K562 (cell line): ENCODE data around the gene AAK1. TPM values are rescaled to one million over a fixed set of nuclear protein-coding genes. Genes with fewer than 3 reads are reported as not detected.

Source experiments
- ATAC-seq: fragments of 200-7000 bp; cut with Tn5 transposase; 3 replicates; pipeline ENCODE4 v1.9.1; 2020; ENCODE audit warnings: moderate library complexity
- BruUV-seq: library from RNA; stranded (reverse); fragments of 400-500 nt; replicated peaks from 2 replicates; lab custom pipeline; 2021; lab: Mats Ljungman, UMichigan
- CTCF ChIA-PET: fragments of 300-600 bp; formaldehyde crosslinking; extraction: SDS; loops from one replicate; lab custom pipeline; 2021; ENCODE audit warnings: low intra/inter-chr PET ratio; lab: Yijun Ruan, JAX
- POLR2A ChIA-PET: fragments of 300-600, 350-650 bp; sonication (Branson Sonifier 250); formaldehyde crosslinking; extraction: SDS; loops from one replicate; lab custom pipeline; 2021; ENCODE audit warnings: antibody characterized with exemption, inconsistent platforms; lab: Yijun Ruan, JAX
- DNase-seq, 4 experiments: peaks; one replicate each; pipeline versions ENCODE4 v3.0.0 to v3.0.0-alpha.2; 2011 to 2018; ENCODE audit warnings: low spot score in 3 of 4, mixed read lengths in 3 of 4; ENCODE audit errors: extremely low read depth in 1 of 4
- FAIRE-seq: peaks from 2 replicates; lab custom pipeline; 2011; peaks lifted over from hg19 to GRCh38; lab: Jason Lieb, UNC
- H2AFZ ChIP-seq: 2 replicates; pipeline ENCODE4 v1.6.0; 2011; ENCODE audit warnings: low read depth, low read length, control low read depth, inconsistent platforms
- H3K27ac ChIP-seq: fragments of 200-600 bp; 3 replicates; pipeline ENCODE4 v1.8.0; 2011; ENCODE audit warnings: low read depth, mild to moderate bottlenecking, control low read depth, inconsistent platforms, low read length, moderate library complexity, mixed read lengths; ENCODE audit errors: extremely low read depth
- H3K27me3 ChIP-seq, 2 experiments: fragments of 300-600 bp in 1 of 2; 2 replicates in 1 of 2; 3 replicates in 1 of 2; pipeline versions ENCODE4 v1.6.0 to v1.8.0; 2011; ENCODE audit warnings: inconsistent platforms in 2 of 2, low read length in 2 of 2, mild to moderate bottlenecking in 1 of 2, mixed read lengths in 1 of 2, moderate library complexity in 1 of 2; ENCODE audit not compliant: control insufficient read depth in 2 of 2, insufficient read depth in 2 of 2
- H3K36me3 ChIP-seq: fragments of 300-600 bp; 3 replicates; pipeline ENCODE4 v1.8.0; 2011; ENCODE audit warnings: mild to moderate bottlenecking, low read length, inconsistent platforms; ENCODE audit not compliant: control insufficient read depth, insufficient read depth
- H3K4me1 ChIP-seq, 2 experiments: fragments of 200-600 bp in 1 of 2; replicated peaks in 1 of 2; 2 replicates in 1 of 2; 3 replicates in 1 of 2; pipeline versions ENCODE4 v1.5.1 to v1.8.0; 2011; ENCODE audit warnings: inconsistent platforms in 2 of 2, low read length in 2 of 2, mild to moderate bottlenecking in 1 of 2, mixed read lengths in 1 of 2, moderate library complexity in 1 of 2; ENCODE audit not compliant: control insufficient read depth in 2 of 2, insufficient read depth in 2 of 2
- H3K4me2 ChIP-seq: 2 replicates; pipeline ENCODE4 v1.6.1; 2011; ENCODE audit warnings: low read length, control low read depth, inconsistent platforms, mixed read lengths; ENCODE audit not compliant: insufficient read depth
- H3K4me3 ChIP-seq: fragments of 200-600 bp; sonication (generic), shearing (Covaris generic); 2 replicates; pipeline ENCODE4 v1.5.1; 2016; ENCODE audit warnings: control low read depth, inconsistent platforms
- H3K79me2 ChIP-seq: fragments of 200-600 bp; 3 replicates; pipeline ENCODE4 v1.8.0; 2011; ENCODE audit warnings: low read length, inconsistent platforms; ENCODE audit not compliant: control insufficient read depth, insufficient read depth
- H3K9ac ChIP-seq, 2 experiments: 2 replicates each; pipeline versions ENCODE4 v1.6.0 to v1.6.1; 2011; ENCODE audit warnings: low read depth in 2 of 2, low read length in 2 of 2, control low read depth in 1 of 2, inconsistent platforms in 1 of 2, mild to moderate bottlenecking in 1 of 2, mixed read lengths in 1 of 2; ENCODE audit not compliant: insufficient read depth in 1 of 2
- H3K9me1 ChIP-seq: one replicate; pipeline ENCODE4 v1.6.0; 2011; ENCODE audit warnings: inconsistent platforms, mild to moderate bottlenecking, low read length, moderate library complexity; ENCODE audit not compliant: control insufficient read depth, insufficient read depth
- H3K9me3 ChIP-seq: replicated peaks from 2 replicates; pipeline ENCODE4 v1.5.1; 2011; ENCODE audit warnings: low read depth, low read length, inconsistent platforms; ENCODE audit not compliant: control insufficient read depth, insufficient read depth
- H4K20me1 ChIP-seq: replicated peaks from 2 replicates; pipeline ENCODE4 v1.6.1; 2011; ENCODE audit warnings: low read length, inconsistent platforms, mixed read lengths; ENCODE audit not compliant: control insufficient read depth, insufficient read depth
- GTF2E2 ChIP-seq: fragments of 200-800 bp; sonication (Bioruptor generic); IDR thresholded peaks from 2 replicates; pipeline ENCODE4 v1.6.1; 2016; ENCODE audit warnings: missing genetic modification characterization, missing compliant biosample characterization
- NR4A1 ChIP-seq, 2 experiments: fragments of 250-450 bp in 1 of 2; fragments of 450-650 bp in 1 of 2; sonication (Bioruptor Pico) in 1 of 2; IDR thresholded peaks; 2 replicates each; pipeline versions ENCODE4 v1.4.0 to v1.6.1; 2016 to 2020; ENCODE audit warnings: mild to moderate bottlenecking in 2 of 2, missing compliant biosample characterization in 1 of 2, missing genetic modification characterization in 1 of 2, moderate library complexity in 1 of 2
- PCBP2 ChIP-seq: fragments of 200-400 bp; formaldehyde crosslinking; IDR thresholded peaks from 2 replicates; pipeline ENCODE4 v1.6.1; 2018; ENCODE audit warnings: low read length, low read depth, mild to moderate bottlenecking, moderate library complexity; ENCODE audit not compliant: poor library complexity, severe bottlenecking
- RBM14 ChIP-seq: fragments of 200-400 bp; formaldehyde crosslinking; IDR thresholded peaks from 2 replicates; pipeline ENCODE4 v1.6.1; 2018; ENCODE audit warnings: low read depth, mild to moderate bottlenecking, low read length, moderate library complexity, borderline replicate concordance; ENCODE audit not compliant: insufficient read depth
- ZNF316 ChIP-seq: fragments of 450-650 bp; IDR thresholded peaks from 2 replicates; pipeline ENCODE4 v1.6.1; 2016
- ZNF766 ChIP-seq: fragments of 200-800 bp; sonication (Bioruptor generic); conservative IDR thresholded peaks from 2 replicates; pipeline ENCODE4 v1.6.1; 2016; ENCODE audit warnings: missing genetic modification characterization, missing compliant biosample characterization
- WGBS: fragments of 100-300 bp; shearing (Covaris generic); methylation state at CpG from one replicate; pipeline ENCODE4 v1.1.6; 2016; ENCODE audit warnings: low coverage, mixed read lengths; ENCODE audit not compliant: insufficient coverage; ENCODE audit errors: missing lambda C conversion rate; 5-methylcytosine and 5-hydroxymethylcytosine counted together
- in situ Hi-C: fragments of 300-500 bp; cut with MboI; formaldehyde crosslinking; loops from 4 replicates; pipeline ENCODE4 v1.15.0; 2018; ENCODE audit warnings: inconsistent platforms, mixed read lengths
- intact Hi-C: fragments of 100-400 bp; cut with micrococcal nuclease; formaldehyde crosslinking; loops from 2 replicates; pipeline ENCODE4 v1.14.2; 2022
- polyA plus RNA-seq, 8 experiments: library from polyadenylated mRNA; depleted of rRNA in 4 of 8; stranded (reverse) in 5 of 8; unstranded in 3 of 8; fragments of >200 nt; fragmentation: Nextera tagmentation in 2 of 8; fragmentation: Illumina TruSeq in 1 of 8; extraction: Ambion mirVana in 2 of 8; extraction: Trizol in 1 of 8; gene quantifications; 2 replicates each; pipeline versions ENCODE4 v1.2.1 to v1.2.3, GENCODE V29; 2011 to 2014; ENCODE audit warnings: inconsistent platforms in 1 of 8, missing spikeins in 1 of 8
- total RNA-seq, 7 experiments: library from RNA; depleted of rRNA in 6 of 7; stranded (reverse); fragments of >200 nt in 6 of 7; fragmentation: Illumina TruSeq in 2 of 7; extraction: Trizol in 2 of 7; gene quantifications; 2 replicates each; pipeline versions ENCODE4 v1.2.1 to v1.2.3, GENCODE V29; 2011 to 2021; ENCODE audit warnings: low replicate concordance in 1 of 7

AAK1 gene
- total and polyA plus RNA-seq, 9 of the 15 experiments (the other 6 are each of a cell fraction or from before 2014, with no cell fraction given): 0.89 to 17.1 (median 6.0) TPM

DNA sequence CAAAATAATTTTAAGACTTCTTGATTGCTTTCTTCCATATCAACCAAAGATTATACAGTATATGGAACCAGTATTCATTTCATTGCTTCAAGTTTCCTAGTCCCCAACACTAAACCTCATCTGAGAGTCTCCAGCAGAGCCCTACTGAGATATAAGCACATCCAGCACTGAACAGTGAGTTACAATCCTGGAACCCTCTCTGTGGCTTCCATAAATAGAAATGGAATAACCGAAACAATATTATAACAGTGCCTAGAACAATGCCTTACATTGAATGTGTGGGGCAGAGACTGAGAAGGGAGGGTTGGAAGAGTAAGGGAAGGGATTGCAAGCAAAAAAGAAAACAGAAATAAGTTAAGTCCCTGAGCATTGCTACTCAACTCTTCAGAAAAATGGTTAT, 18.9 kb downstream of the AAK1 start:
- peak; percentile 43 for ATAC-seq
- intact Hi-C loops (no loop called here), in situ Hi-C loops (no loop called here)
- H3K4me1 ChIP-seq: peaks cover 0 to 37% of the 10 kb centered on the region in 2 experiments; a peak in 4 of 5 replicates
- H4K20me1 ChIP-seq: no peaks in the 10 kb centered on the region
- H3K4me2 ChIP-seq: peak overlapping the region; percentile 65
- FAIRE-seq: no peak
- H3K9ac ChIP-seq: peak overlapping the region in 1 of 2 experiments; percentile 58; a peak in 2 of 4 replicates
- H3K4me3 ChIP-seq: no peak overlapping the region
- WGBS: 5% methylated on average over 1 of the region's 1 CpG
- no TSS peak for BruUV-seq
- ChIA-PET POLR2A (interaction anchor here (0.7 to 8.5 kb wide), 4 partner anchors 14 to 26 kb away, joined by 4 to 70 read pairs (median 6); no protein-coding TSS in a partner anchor), CTCF (no interaction called here)
- H3K9me1 ChIP-seq: no peaks in the 10 kb centered on the region
- no peaks in the 10 kb centered on the region for H3K27me3 ChIP-seq
- TF ChIP-seq RBM14: no peak
- no peak for TF ChIP-seq ZNF766 (CRISPR knock-in tag)
- 0 out of 2 replicates have a peak, but pooled peaks have one; percentile 19 for TF ChIP-seq GTF2E2
- TF ChIP-seq NR4A1 (CRISPR knock-in tag; IDR thresholded peaks at IDR 0.05): no peak
- 0 out of 2 replicates have a peak, but pooled peaks have one; percentile 20 for TF ChIP-seq NR4A1 (tag; IDR thresholded peaks at IDR 0.05)
- H3K36me3 ChIP-seq: no peaks in the 10 kb centered on the region
- H3K27ac ChIP-seq: peak overlapping the region; percentile 71
- H3K9me3 ChIP-seq: no peaks in the 10 kb centered on the region; the same call in 1 of the 2 replicates
- H3K79me2 ChIP-seq: peaks cover 16% of the 10 kb centered on the region; the same call in 2 of the 3 replicates
- peak overlapping the region; percentile 85 for H2AFZ ChIP-seq
- DNase-seq: no peak

DNA sequence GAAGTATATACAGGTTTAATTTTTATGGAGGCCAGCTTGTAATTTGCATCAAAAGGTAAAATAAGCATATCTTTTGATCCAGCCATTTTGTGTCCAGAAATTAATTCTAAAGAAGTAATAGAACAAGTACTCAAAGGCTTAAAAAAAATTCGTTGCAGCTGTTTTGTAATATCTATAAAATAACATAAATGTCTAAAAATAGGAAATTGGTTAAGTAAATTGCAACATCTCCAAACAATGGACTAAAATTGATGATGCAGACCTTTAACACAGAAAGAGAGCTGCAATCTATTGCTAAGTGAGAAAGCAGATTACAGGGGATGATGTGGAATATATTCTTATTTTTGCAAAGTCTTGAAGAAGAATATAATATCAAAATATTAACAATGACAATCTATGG, 19.4 kb downstream of the AAK1 start:
- no TSS peak for BruUV-seq
- in situ Hi-C loops (no loop called here), intact Hi-C loops (no loop called here)
- H3K27ac ChIP-seq: no peak overlapping the region
- H3K79me2 ChIP-seq: peaks cover 16% of the 10 kb centered on the region; the same call in 2 of the 3 replicates
- H3K4me2 ChIP-seq: no peak overlapping the region
- TF ChIP-seq ZNF316 (peak; percentile 49), PCBP2 (no peak)
- no peaks in the 10 kb centered on the region for H3K9me1 ChIP-seq
- H3K9me3 ChIP-seq: no peaks in the 10 kb centered on the region; the same call in 1 of the 2 replicates
- peaks cover 0 to 37% of the 10 kb centered on the region in 2 experiments; a peak in 4 of 5 replicates for H3K4me1 ChIP-seq
- ATAC-seq (no peak), FAIRE-seq (no peak), DNase-seq (no peak)
- H4K20me1 ChIP-seq: no peaks in the 10 kb centered on the region
- CTCF ChIA-PET: no interaction called here
- no peak overlapping the region for H2AFZ ChIP-seq
- H3K4me3 ChIP-seq: no peak overlapping the region
- POLR2A ChIA-PET: interaction anchor here (8.5 kb wide), 1 partner anchor 15 kb away, joined by 70 read pairs; no protein-coding TSS in a partner anchor
- no peaks in the 10 kb centered on the region for H3K36me3 ChIP-seq
- H3K9ac ChIP-seq: no peak overlapping the region
- WGBS: 15% methylated on average over 1 of the region's 1 CpG
- H3K27me3 ChIP-seq: no peaks in the 10 kb centered on the region
